Neural cell (in vitro differentiated cells): ENCODE measurements around the gene DIPK1C. TPM values are rescaled to one million over a fixed set of nuclear protein-coding genes. Genes with fewer than 3 reads are reported as not detected.

Source experiments
- H2AFZ ChIP-seq: fragments of 200-600, 300-800 bp; sonication (generic), shearing (Covaris generic); 2 replicates; pipeline ENCODE4 v1.6.0; 2014; ENCODE audit warnings: low read depth, mild to moderate bottlenecking, antibody characterized with exemption, low read length, moderate library complexity
- H3F3A ChIP-seq: fragments of 200-600 bp; shearing (Covaris generic); 2 replicates; pipeline ENCODE4 v1.6.1; 2016; ENCODE audit warnings: mild to moderate bottlenecking, moderate library complexity, mixed read lengths, antibody characterized with exemption, low read length; ENCODE audit not compliant: insufficient read depth, poor library complexity, severe bottlenecking
- H3K27ac ChIP-seq: fragments of 200-600, 300-800 bp; sonication (generic), shearing (Covaris generic); 2 replicates; pipeline ENCODE4 v1.5.1; 2014; ENCODE audit warnings: mild to moderate bottlenecking, low read length, moderate library complexity
- H3K27me3 ChIP-seq: fragments of 300-800, 200-600 bp; sonication (generic), shearing (Covaris generic); 2 replicates; pipeline ENCODE4 v1.6.0; 2014; ENCODE audit warnings: mild to moderate bottlenecking, low read depth, low read length, moderate library complexity; ENCODE audit not compliant: insufficient read depth
- H3K36me3 ChIP-seq: fragments of 300-800, 200-600 bp; sonication (generic), shearing (Covaris generic); 2 replicates; pipeline ENCODE4 v1.5.1; 2014; ENCODE audit warnings: mild to moderate bottlenecking, antibody characterized with exemption, low read length, moderate library complexity; ENCODE audit not compliant: insufficient read depth
- H3K4me2 ChIP-seq: fragments of 300-800, 200-600 bp; sonication (generic), shearing (Covaris generic); 2 replicates; pipeline ENCODE4 v1.6.0; 2014; ENCODE audit warnings: mild to moderate bottlenecking, low read length
- H3K4me3 ChIP-seq: fragments of 300-800, 200-600 bp; sonication (generic), shearing (Covaris generic); 2 replicates; pipeline ENCODE4 v1.5.1; 2014; ENCODE audit warnings: mild to moderate bottlenecking, low read length, moderate library complexity
- H3K79me2 ChIP-seq: fragments of 200-600 bp; shearing (Covaris generic); replicated peaks from 2 replicates; pipeline ENCODE4 v1.6.0; 2014; ENCODE audit warnings: mild to moderate bottlenecking, low read length, moderate library complexity; ENCODE audit not compliant: insufficient read depth
- H3K9ac ChIP-seq: fragments of 300-800, 200-600 bp; sonication (generic), shearing (Covaris generic); 2 replicates; pipeline ENCODE4 v1.6.1; 2016; ENCODE audit warnings: mild to moderate bottlenecking, low read length, mixed read lengths
- H3K9me2 ChIP-seq: fragments of 200-600 bp; shearing (Covaris generic); 2 replicates; pipeline ENCODE4 v1.6.1; 2016; ENCODE audit warnings: mild to moderate bottlenecking, low read length, mixed read lengths; ENCODE audit not compliant: insufficient read depth
- H3K9me3 ChIP-seq: fragments of 200-600, 300-800 bp; sonication (generic), shearing (Covaris generic); 2 replicates; pipeline ENCODE4 v1.6.1; 2016; ENCODE audit warnings: mild to moderate bottlenecking, mixed run types, low read length, moderate library complexity, mixed read lengths
- H4K20me1 ChIP-seq: fragments of 200-600 bp; shearing (Covaris generic); 2 replicates; pipeline ENCODE4 v1.6.1; 2016; ENCODE audit warnings: mild to moderate bottlenecking, mixed run types; ENCODE audit not compliant: insufficient read depth
- EP300 ChIP-seq: fragments of 450-650 bp; conservative IDR thresholded peaks from 2 replicates; pipeline ENCODE4 v1.6.1; 2014; ENCODE audit warnings: antibody characterized with exemption, mild to moderate bottlenecking, moderate library complexity; ENCODE audit not compliant: poor library complexity, severe bottlenecking
- EZH2 ChIP-seq: fragments of 200-600, 300-800 bp; shearing (Covaris generic), sonication (generic); IDR thresholded peaks from 2 replicates; pipeline ENCODE4 v1.6.1; 2014; ENCODE audit warnings: antibody characterized with exemption, low read length, borderline replicate concordance, mild to moderate bottlenecking; ENCODE audit not compliant: insufficient read depth, poor library complexity, severe bottlenecking
- MXI1 ChIP-seq: fragments of 450-650 bp; conservative IDR thresholded peaks from 2 replicates; pipeline ENCODE4 v1.6.1; 2014; ENCODE audit warnings: antibody characterized with exemption, mild to moderate bottlenecking; ENCODE audit not compliant: poor library complexity, severe bottlenecking
- POLR2AphosphoS5 ChIP-seq: IDR thresholded peaks from 2 replicates; pipeline ENCODE4 v1.6.1; 2012
- RAD21 ChIP-seq: fragments of 450-650 bp; conservative IDR thresholded peaks from 2 replicates; pipeline ENCODE4 v1.6.1; 2014; ENCODE audit warnings: antibody characterized with exemption, mild to moderate bottlenecking, moderate library complexity
- SMC3 ChIP-seq: fragments of 450-650 bp; conservative IDR thresholded peaks from 2 replicates; pipeline ENCODE4 v1.6.1; 2014; ENCODE audit warnings: antibody characterized with exemption, mild to moderate bottlenecking, moderate library complexity; ENCODE audit not compliant: poor library complexity
- TAF1 ChIP-seq: IDR thresholded peaks from 2 replicates; pipeline ENCODE4 v1.6.1; 2012; ENCODE audit warnings: low read depth
- polyA plus RNA-seq: library from polyadenylated mRNA; depleted of rRNA; stranded (reverse); fragments of >200 nt; gene quantifications from 2 replicates; pipeline ENCODE4 v1.2.3, GENCODE V29; 2014
- TF ChIP-seq, protein P1 (sequence below): fragments of 450-650 bp; IDR thresholded peaks from 2 replicates; pipeline ENCODE4 v1.5.1; 2014; ENCODE audit warnings: antibody characterized with exemption, mild to moderate bottlenecking, moderate library complexity; ENCODE audit not compliant: poor library complexity, severe bottlenecking
- TF ChIP-seq, protein P2 (sequence below): IDR thresholded peaks from 2 replicates; pipeline ENCODE4 v1.6.1; 2012; ENCODE audit warnings: borderline replicate concordance

Gene DIPK1C
- polyA plus RNA-seq, 1 donor from 2014 or later: not detected

DNA sequence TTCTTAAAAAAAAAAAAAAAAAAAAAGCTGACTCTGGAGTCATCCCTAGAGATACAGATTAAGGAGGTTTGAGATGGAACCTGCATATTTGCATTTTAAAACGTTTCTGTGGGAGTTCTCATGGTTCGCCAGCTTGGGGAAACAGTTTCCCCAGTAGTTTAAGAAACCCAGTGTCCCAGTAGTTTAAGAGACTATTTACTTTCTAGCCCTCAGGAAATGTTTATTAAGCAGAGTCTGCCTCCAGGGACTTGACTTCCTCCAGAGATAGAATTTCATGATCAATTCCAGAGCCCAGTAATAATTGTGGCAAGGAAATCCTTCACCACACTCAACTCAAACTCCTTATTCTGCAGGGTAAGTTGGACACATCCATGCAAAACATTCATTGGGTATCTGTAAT is 39.1 kb downstream of the DIPK1C start:
- no peaks in the 10 kb centered on the region for H3K27me3 ChIP-seq
- no peaks in the 10 kb centered on the region for H3K79me2 ChIP-seq
- no peak overlapping the region for H2AFZ ChIP-seq
- H4K20me1 ChIP-seq: no peaks in the 10 kb centered on the region
- TF ChIP-seq, protein P1, sequence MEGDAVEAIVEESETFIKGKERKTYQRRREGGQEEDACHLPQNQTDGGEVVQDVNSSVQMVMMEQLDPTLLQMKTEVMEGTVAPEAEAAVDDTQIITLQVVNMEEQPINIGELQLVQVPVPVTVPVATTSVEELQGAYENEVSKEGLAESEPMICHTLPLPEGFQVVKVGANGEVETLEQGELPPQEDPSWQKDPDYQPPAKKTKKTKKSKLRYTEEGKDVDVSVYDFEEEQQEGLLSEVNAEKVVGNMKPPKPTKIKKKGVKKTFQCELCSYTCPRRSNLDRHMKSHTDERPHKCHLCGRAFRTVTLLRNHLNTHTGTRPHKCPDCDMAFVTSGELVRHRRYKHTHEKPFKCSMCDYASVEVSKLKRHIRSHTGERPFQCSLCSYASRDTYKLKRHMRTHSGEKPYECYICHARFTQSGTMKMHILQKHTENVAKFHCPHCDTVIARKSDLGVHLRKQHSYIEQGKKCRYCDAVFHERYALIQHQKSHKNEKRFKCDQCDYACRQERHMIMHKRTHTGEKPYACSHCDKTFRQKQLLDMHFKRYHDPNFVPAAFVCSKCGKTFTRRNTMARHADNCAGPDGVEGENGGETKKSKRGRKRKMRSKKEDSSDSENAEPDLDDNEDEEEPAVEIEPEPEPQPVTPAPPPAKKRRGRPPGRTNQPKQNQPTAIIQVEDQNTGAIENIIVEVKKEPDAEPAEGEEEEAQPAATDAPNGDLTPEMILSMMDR: no peak
- TF ChIP-seq POLR2AphosphoS5: no peak
- no peak for TF ChIP-seq SMC3
- no peak for TF ChIP-seq EP300
- no peak for TF ChIP-seq TAF1
- no peak for TF ChIP-seq MXI1
- TF ChIP-seq RAD21: no peak
- no peak for TF ChIP-seq EZH2
- TF ChIP-seq, protein P2, sequence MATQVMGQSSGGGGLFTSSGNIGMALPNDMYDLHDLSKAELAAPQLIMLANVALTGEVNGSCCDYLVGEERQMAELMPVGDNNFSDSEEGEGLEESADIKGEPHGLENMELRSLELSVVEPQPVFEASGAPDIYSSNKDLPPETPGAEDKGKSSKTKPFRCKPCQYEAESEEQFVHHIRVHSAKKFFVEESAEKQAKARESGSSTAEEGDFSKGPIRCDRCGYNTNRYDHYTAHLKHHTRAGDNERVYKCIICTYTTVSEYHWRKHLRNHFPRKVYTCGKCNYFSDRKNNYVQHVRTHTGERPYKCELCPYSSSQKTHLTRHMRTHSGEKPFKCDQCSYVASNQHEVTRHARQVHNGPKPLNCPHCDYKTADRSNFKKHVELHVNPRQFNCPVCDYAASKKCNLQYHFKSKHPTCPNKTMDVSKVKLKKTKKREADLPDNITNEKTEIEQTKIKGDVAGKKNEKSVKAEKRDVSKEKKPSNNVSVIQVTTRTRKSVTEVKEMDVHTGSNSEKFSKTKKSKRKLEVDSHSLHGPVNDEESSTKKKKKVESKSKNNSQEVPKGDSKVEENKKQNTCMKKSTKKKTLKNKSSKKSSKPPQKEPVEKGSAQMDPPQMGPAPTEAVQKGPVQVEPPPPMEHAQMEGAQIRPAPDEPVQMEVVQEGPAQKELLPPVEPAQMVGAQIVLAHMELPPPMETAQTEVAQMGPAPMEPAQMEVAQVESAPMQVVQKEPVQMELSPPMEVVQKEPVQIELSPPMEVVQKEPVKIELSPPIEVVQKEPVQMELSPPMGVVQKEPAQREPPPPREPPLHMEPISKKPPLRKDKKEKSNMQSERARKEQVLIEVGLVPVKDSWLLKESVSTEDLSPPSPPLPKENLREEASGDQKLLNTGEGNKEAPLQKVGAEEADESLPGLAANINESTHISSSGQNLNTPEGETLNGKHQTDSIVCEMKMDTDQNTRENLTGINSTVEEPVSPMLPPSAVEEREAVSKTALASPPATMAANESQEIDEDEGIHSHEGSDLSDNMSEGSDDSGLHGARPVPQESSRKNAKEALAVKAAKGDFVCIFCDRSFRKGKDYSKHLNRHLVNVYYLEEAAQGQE: no peak
- H3K4me3 ChIP-seq: no peak overlapping the region
- H3K27ac ChIP-seq: no peak overlapping the region
- no peaks in the 10 kb centered on the region for H3K9me2 ChIP-seq
- no peaks in the 10 kb centered on the region for H3K36me3 ChIP-seq
- H3K4me2 ChIP-seq: no peak overlapping the region
- no peak overlapping the region for H3K9ac ChIP-seq
- H3F3A ChIP-seq: no peaks in the 10 kb centered on the region
- H3K9me3 ChIP-seq: no peaks in the 10 kb centered on the region

DNA sequence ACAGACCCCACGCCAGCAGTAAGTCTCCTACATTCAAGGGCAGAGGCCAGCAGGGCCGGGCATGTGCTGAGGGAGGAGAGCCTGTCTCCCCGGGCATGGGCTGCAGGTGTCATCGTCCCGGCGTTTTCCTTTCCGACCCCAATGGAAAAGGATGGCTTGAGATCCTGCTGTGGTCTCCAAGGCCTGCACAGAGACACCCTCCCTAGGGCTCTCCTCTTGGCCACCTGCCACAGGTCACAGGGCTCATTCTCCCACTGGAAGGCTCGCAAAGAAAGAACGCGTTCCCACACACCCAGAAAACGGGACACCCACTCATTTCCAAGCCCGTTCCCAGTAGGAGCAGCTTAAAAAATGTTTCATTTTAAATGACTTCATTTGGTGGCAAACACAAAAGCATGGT is 41.0 kb downstream of the DIPK1C start:
- no peak overlapping the region for H3K4me3 ChIP-seq
- no peaks in the 10 kb centered on the region for H3F3A ChIP-seq
- no peak overlapping the region for H3K27ac ChIP-seq
- H2AFZ ChIP-seq: no peak overlapping the region
- H3K4me2 ChIP-seq: no peak overlapping the region
- no peak overlapping the region for H3K9ac ChIP-seq
- no peaks in the 10 kb centered on the region for H3K27me3 ChIP-seq
- TF ChIP-seq, protein P1: no peak
- TF ChIP-seq, protein P2: no peak
- TF ChIP-seq EP300: no peak
- H3K9me3 ChIP-seq: no peaks in the 10 kb centered on the region
- H3K9me2 ChIP-seq: no peaks in the 10 kb centered on the region
- no peaks in the 10 kb centered on the region for H4K20me1 ChIP-seq
- no peaks in the 10 kb centered on the region for H3K36me3 ChIP-seq
- no peaks in the 10 kb centered on the region for H3K79me2 ChIP-seq
